HG03520 (cell line): ENCODE results near the gene MRPL41.
"Not testable (repeated sequence)": the region's sequence is repeated elsewhere in the genome, so short reads cannot be mapped to it uniquely, and the experiment has no call there.

Source experiments
- ATAC-seq: cut with Tn5 transposase; IDR thresholded peaks from one replicate; pipeline ENCODE4 v1.9.1; 2021; ENCODE audit warnings: mild to moderate bottlenecking, moderate library complexity; ENCODE audit not compliant: unreplicated experiment

Gene MRPL41

GRCh38 chr9:137551264-137552021 is at the start of gene MRPL41:
Gene MRPL41 (plus strand): TSS chr9:137551879. CDS start chr9:137552082, 203 bp downstream.
- ATAC-seq: peak; percentile 72

DNA sequence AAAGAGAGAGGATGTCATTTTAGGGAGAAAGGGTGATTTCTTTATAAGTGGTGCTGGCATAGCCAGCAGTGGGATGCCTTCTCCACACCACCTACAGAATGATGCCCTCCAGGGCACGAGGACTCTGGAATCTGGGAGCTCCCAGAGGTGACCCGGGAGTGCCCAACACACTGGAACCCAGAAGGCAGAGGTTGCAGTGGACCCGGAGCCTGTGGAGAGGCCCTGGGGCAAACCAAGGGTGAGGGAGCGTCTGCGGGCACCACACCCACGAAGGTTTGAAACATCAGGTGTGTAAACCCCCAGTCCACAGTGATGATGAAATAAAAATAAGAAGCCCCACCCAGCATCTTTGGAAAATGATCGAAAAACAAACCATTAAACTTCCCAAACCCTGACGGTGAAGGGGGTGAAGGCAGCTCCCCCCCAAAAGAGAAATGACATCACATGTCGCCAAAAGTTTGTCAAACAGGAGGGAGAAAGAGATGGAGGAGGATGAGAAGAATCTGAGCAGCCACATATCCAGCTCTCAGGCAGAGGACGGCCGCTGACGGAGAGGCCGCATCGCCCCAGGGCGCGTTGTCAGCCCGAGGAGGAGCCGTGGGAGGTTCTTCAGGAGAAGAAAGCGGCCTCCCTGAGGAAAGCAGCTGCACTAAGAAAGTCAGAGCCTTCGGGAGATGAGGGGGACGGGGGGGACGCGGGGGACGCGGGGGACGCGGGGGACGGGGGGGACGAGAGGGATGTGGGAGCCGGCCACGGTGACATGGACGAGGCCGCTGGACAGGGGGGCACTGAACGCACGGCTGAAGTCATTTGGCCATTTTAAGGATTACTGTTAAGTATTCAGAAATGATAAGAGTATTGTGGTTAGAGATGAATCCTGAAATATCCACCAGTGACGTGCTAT is 49.4 kb upstream of the MRPL41 start:
- no peak for ATAC-seq

GRCh38 chr9:137504432-137504777 is 47.3 kb upstream of the MRPL41 start:
- no peak for ATAC-seq

GRCh38 chr9:137505421-137506140 is 46.1 kb upstream of the MRPL41 start:
- no peak for ATAC-seq

DNA sequence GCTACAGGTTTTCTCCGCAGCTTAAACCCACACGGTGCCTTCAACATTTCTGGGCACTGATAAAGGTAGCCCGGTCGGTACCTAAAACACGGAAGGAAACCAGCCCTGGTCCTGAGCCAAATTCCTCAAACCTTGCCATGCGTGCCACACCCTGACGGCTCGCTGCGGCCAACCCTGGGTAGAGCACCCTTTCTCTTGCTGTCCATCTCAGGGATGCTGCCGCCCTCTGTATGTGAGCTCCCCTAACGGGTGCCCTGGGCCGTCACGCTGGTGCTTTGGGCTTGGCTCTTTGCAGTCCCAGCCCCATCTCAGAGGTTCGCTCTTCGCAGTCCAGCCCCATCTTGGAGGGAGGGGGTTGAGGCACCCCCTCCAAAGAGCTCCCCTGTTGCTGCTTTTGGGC is 45.4 kb upstream of the MRPL41 start:
- no peak for ATAC-seq

DNA sequence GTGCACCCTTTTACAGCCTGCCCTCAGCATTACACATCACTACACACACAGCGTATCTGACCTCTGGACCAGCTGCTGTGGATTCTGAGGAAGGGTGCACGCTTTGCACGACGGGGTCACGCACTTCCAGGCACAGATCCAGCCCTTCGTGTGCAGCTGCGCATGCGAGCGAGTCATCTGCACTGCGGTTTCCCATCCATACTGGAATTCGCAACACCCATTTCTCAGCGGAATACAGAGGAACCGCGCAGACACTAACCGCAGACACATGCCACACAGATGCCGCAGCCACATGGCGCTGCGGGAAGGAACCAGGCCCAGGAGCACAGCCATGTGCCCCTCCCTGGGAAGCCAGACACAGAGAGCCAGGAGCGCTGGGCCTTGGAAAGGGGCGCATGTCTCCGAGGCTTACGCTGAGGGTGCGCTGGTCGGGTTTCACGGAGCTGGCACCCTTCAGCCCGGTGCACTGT is 44.9 kb upstream of the MRPL41 start:
- ATAC-seq: no peak

GRCh38 chr9:137509198-137509597 is 42.5 kb upstream of the MRPL41 start:
- no peak for ATAC-seq

DNA sequence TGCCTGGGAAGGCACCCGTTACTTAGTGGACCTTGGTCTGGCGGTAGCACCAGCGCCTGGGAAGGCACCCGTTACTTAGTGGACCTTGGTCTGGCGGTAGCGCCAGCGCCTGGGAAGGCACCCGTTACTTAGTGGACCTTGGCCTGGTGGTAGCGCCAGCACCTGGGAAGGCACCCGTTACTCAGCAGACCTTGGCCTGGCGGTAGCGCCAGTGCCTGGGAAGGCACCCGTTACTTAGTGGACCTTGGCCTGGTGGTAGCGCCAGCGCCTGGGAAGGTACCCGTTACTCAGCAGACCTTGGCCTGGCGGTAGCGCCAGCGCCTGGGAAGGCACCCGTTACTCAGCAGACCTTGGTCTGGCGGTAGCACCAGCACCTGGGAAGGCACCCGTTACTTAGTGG is 40.6 kb upstream of the MRPL41 start:
- ATAC-seq: not testable (repeated sequence)

DNA sequence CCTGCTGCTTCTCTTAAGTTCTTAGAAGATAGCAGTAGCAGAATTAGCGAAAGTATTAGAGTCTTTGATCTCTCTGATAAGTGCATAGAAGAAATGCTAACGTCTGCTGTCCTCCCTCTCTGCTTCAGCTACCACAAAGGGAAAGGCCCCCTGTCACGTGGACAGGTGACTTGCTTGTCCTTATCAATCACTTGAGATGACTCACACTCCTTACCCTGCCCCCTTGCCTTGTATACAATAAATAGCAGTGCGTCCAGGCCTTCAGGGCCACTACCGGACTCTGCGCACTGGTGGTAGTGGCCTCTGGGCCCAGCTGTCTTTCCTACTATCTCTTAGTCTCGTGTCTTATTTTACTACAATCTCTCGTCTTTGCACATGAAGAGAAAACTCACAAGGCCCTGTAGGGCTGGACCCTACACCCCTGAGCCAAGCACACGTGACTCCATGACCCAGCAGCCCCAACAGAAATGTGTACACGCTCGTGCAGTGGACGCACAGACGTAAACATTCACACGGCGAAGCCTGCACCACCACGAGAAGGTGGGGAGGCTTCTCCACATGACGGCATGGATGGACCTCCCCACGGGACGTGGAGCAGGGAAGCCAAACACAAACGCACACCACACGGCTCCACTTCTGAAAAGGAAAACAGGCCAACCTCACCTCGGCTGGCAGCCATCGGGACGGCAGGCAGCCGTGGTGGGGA is 39.8 kb upstream of the MRPL41 start:
- ATAC-seq: no peak

DNA sequence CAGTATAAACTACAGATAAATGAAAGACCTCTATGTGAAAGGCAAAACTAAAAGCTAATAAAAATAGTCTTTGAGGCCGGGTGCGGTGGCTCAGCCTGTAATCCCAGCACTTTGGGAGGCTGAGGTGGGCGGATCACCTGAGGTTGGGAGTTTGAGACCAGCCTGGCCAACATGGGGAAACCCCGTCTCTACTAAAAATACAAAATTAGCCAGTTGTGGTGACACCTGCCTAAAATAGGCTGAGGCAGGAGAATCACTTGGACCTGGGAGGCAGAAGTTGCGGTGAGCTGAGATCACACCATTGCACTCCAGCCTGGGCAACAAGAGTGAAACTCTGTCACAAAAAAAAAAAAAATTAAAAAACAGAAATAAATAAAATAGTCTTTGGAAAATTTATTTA is 38.5 kb upstream of the MRPL41 start:
- not testable (repeated sequence) for ATAC-seq

GRCh38 chr9:137513801-137514570 is 37.7 kb upstream of the MRPL41 start:
- not testable (repeated sequence) for ATAC-seq

DNA sequence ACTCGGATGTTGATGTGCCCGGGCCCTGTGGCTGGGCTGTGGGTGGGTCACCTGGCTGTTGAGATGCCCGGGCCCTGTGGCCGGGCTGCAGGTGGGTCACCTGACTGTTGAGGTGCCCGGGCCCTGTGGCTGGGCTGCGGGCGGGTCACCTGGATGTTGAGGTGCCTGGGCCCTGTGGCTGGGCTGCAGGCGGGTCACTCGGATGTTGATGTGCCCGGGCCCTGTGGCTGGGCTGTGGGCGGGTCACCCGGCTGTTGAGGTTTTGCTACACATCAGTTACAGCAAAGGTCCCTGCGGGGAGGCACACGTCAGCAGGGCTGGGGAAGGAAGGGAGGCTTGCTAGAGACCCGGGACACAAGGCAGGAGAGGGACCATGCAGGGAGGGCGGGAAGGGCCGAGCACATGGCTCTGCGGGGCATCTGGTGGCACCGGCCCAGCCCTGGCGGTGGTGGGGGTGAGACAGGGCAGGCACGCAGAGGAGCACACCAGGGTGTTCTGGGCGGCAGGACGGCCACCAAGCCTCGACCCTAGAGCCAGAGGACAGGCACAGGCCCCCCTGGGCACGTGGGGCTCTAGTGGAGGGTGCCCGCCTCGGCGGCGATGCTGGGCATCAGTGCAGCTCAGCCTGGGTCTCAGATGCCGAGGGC is 36.9 kb upstream of the MRPL41 start:
- ATAC-seq: no peak

DNA sequence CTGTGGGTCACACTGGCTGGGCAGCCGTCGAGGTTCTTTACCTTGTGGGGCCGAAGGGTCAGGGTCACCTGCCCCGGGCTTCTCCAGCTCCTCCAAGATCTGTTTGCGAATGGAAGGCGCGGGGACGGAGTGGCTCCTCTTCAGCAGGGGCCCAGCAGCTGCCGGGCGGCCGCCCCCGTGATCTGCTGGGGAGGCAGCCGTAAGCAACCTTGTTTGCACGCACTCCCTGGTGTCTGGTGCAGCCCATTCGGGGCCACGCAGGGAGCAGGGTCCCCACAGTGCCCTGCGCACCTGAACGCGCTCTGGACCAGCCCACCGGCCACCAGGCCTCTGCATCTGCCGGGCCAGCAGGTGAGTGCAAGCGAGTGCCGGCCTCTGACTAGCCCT is 36.3 kb upstream of the MRPL41 start:
- ATAC-seq: no peak

- ATAC-seq: no peak
Observed at GRCh38 chr9:137516144-137516917, 35.3 kb upstream of the MRPL41 start.

DNA sequence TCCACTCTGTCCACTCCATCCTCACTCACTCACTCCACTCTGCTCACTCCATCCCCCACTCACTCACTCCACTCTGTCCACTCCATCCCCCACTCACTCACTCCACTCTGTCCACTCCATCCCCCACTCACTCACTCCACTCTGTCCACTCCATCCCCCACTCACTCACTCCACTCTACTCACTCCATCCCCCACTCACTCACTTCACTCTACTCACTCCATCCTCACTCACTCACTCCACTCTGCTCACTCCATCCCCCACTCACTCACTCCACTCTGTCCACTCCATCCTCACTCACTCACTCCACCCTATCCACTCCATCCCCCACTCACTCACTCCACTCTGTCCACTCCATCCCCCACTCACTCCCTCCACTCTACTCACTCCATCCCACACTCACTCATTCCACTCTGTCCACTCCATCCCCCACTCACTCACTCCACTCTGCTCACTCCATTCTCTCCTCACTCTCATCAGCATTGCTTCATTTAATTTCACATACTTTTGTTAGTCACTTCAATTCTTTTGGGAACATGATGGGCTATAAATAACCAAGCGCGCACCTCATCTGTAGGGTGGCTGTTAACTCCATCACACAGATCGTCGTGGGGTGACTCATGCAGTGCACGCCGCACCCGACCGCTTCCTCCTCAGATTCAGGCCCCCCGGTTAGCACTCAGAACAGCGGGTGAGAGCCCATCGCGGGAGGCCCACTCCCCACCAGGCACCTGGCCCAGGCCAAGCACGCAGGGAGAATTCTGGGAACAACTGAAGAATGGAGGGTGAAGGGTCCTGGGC is 32.8 kb upstream of the MRPL41 start:
- not testable (repeated sequence) for ATAC-seq

- no peak for ATAC-seq
Observed at GRCh38 chr9:137519553-137519952, 32.1 kb upstream of the MRPL41 start.

DNA sequence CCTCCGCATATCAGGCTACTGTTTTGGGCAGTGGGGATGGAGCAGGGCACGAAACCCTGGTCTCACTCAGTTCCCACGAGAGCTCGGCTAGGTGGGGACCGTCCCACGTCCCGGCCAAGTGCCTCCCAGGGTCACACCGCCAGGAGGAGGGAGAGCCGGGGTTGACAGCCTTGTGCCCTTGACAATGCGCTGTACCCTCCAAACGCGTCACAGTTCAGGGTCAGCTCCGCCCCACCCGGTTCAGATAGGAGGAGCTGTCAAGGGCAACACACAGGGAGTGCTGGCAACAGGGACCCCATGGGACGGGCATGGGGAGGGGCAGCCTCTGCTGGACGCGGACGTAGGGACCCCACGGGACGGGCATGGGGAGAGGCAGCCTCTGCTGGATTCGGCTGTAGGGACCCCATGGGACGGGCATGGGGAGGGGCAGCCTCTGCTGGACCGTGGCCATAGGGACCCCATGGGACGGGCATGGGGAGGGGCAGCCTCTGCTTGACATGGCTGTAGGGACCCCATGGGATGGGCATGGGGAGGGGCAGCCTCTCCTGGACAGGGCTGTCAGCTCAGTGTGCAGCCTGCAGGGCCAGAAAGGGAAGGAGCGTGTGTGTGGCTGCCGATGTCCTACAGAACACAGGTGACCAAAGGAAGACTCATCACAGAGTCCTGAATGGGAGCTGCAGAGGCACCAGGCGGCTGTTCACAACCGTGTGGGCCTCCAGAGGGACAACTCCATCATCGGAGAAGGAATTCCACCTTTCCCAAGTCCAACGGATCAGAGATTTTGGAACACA is 30.9 kb upstream of the MRPL41 start:
- ATAC-seq: no peak
